DMS79 (cell line): ENCODE results near the gene CASQ2.

Experiments used
- DNase-seq: peaks from one replicate; lab custom pipeline; 2025; lab: John Stamatoyannopoulos, UW

Gene CASQ2

GRCh38 chr1:115768549-115768948, at the start of gene CASQ2:
Gene CASQ2 (minus strand): TSS chr1:115768714. CDS start chr1:115768541, 173 bp downstream.
- DNase-seq: no peak

GRCh38 chr1:115815694-115816093, 47.2 kb upstream of the CASQ2 start:
- no peak for DNase-seq

GRCh38 chr1:115814685-115815398, 46.3 kb upstream of the CASQ2 start:
- no peak for DNase-seq

- DNase-seq: no peak
Observed at GRCh38 chr1:115813727-115814126, 45.2 kb upstream of the CASQ2 start.

GRCh38 chr1:115811140-115811828, 42.8 kb upstream of the CASQ2 start:
- no peak for DNase-seq

GRCh38 chr1:115810609-115811008, 42.1 kb upstream of the CASQ2 start:
- no peak for DNase-seq

GRCh38 chr1:115809847-115810246, 41.3 kb upstream of the CASQ2 start:
- DNase-seq: no peak

GRCh38 chr1:115809076-115809475, 40.6 kb upstream of the CASQ2 start:
- no peak for DNase-seq

- DNase-seq: peak; percentile 16
Observed at GRCh38 chr1:115807723-115808122, 39.2 kb upstream of the CASQ2 start.

GRCh38 chr1:115805597-115805996, 37.1 kb upstream of the CASQ2 start:
- DNase-seq: no peak

- DNase-seq: no peak
Observed at GRCh38 chr1:115802416-115802815, 33.9 kb upstream of the CASQ2 start.

GRCh38 chr1:115797486-115797885, 29.0 kb upstream of the CASQ2 start:
- no peak for DNase-seq

GRCh38 chr1:115796897-115797296, 28.4 kb upstream of the CASQ2 start:
- no peak for DNase-seq

GRCh38 chr1:115796036-115796435, 27.5 kb upstream of the CASQ2 start:
- no peak for DNase-seq

- DNase-seq: no peak
Observed at GRCh38 chr1:115794976-115795639, 26.6 kb upstream of the CASQ2 start.

GRCh38 chr1:115793162-115793561, 24.6 kb upstream of the CASQ2 start:
- no peak for DNase-seq

- DNase-seq: no peak
Observed at GRCh38 chr1:115791816-115792215, 23.3 kb upstream of the CASQ2 start.

- no peak for DNase-seq
Observed at GRCh38 chr1:115790846-115791245, 22.3 kb upstream of the CASQ2 start.

- no peak for DNase-seq
Observed at GRCh38 chr1:115790356-115790755, 21.8 kb upstream of the CASQ2 start.

GRCh38 chr1:115783311-115783710, 14.8 kb upstream of the CASQ2 start:
- DNase-seq: no peak

- DNase-seq: no peak
Observed at GRCh38 chr1:115782571-115783281, 14.2 kb upstream of the CASQ2 start.

GRCh38 chr1:115781851-115782250, 13.3 kb upstream of the CASQ2 start:
- DNase-seq: no peak
